GM12878 (cell line): ENCODE results near the gene TRIM54. TPM values are rescaled to one million over a fixed set of nuclear protein-coding genes. Genes with fewer than 3 reads are reported as not detected.

Source experiments
- ATAC-seq: fragments of 200-7000 bp; cut with Tn5 transposase; 3 replicates; pipeline ENCODE4 v1.9.1; 2020; ENCODE audit warnings: mild to moderate bottlenecking, moderate library complexity
- BruUV-seq: library from RNA; stranded (reverse); fragments of 400-500 nt; replicated peaks from 2 replicates; lab custom pipeline; 2021; lab: Mats Ljungman, UMichigan
- CTCF ChIA-PET: fragments of 300-600 bp; sonication (Branson Sonifier 250); formaldehyde crosslinking; extraction: SDS; loops from one replicate; lab custom pipeline; 2021; ENCODE audit warnings: inconsistent platforms; lab: Yijun Ruan, JAX
- POLR2A ChIA-PET: fragments of 350-600 bp; formaldehyde crosslinking; extraction: SDS; loops from one replicate; lab custom pipeline; 2021; ENCODE audit warnings: inconsistent platforms; lab: Charles Lee
- RAD21 ChIA-PET: fragments of 300-600 bp; sonication (Branson Sonifier 250); formaldehyde crosslinking; loops from one replicate; lab custom pipeline; 2023; ENCODE audit warnings: antibody characterized with exemption; ENCODE audit not compliant: unreplicated experiment; lab: Charles Lee
- SMC1A ChIA-PET: fragments of 300-600 bp; sonication (Branson Sonifier 250); formaldehyde crosslinking; loops from one replicate; lab custom pipeline; 2023; ENCODE audit not compliant: unreplicated experiment, uncharacterized antibody; lab: Charles Lee
- DNase-seq: peaks from one replicate; pipeline ENCODE4 v3.0.0-alpha.2; 2011; ENCODE audit warnings: low read depth, low spot score
- FAIRE-seq: peaks from 3 replicates; lab custom pipeline; 2011; peaks lifted over from hg19 to GRCh38; lab: Jason Lieb, UNC
- H2AFZ ChIP-seq: 2 replicates; pipeline ENCODE4 v1.6.0; 2011; ENCODE audit warnings: low read depth, low read length, control low read depth; ENCODE audit not compliant: control insufficient read depth
- H3K27ac ChIP-seq: 2 replicates; pipeline ENCODE4 v1.5.1; 2011; ENCODE audit warnings: control low read depth; ENCODE audit not compliant: control insufficient read depth, insufficient read depth
- H3K27me3 ChIP-seq, 2 experiments: replicated peaks in 1 of 2; 2 replicates each; pipeline versions ENCODE4 v1.6.0 to v1.6.1; 2011; ENCODE audit warnings: low read length in 1 of 2; ENCODE audit not compliant: control insufficient read depth in 2 of 2, insufficient read depth in 2 of 2
- H3K36me3 ChIP-seq, 2 experiments: 2 replicates each; pipeline ENCODE4 v1.5.1; 2011; ENCODE audit warnings: low read length in 1 of 2; ENCODE audit not compliant: control insufficient read depth in 2 of 2, insufficient read depth in 2 of 2
- H3K4me1 ChIP-seq: 2 replicates; pipeline ENCODE4 v1.6.1; 2011; ENCODE audit warnings: mild to moderate bottlenecking, low read length, moderate library complexity, mixed read lengths; ENCODE audit not compliant: control insufficient read depth, insufficient read depth
- H3K4me2 ChIP-seq: 2 replicates; pipeline ENCODE4 v1.6.0; 2011; ENCODE audit warnings: control low read depth; ENCODE audit not compliant: control insufficient read depth, insufficient read depth
- H3K4me3 ChIP-seq: fragments of 200-600 bp; sonication (generic); 2 replicates; pipeline ENCODE4 v1.5.1; 2016
- H3K79me2 ChIP-seq: 2 replicates; pipeline ENCODE4 v1.6.0; 2011; ENCODE audit warnings: low read length; ENCODE audit not compliant: control insufficient read depth, insufficient read depth
- H3K9ac ChIP-seq: 2 replicates; pipeline ENCODE4 v1.8.0; 2011; ENCODE audit warnings: low read length, control low read depth, mixed read lengths; ENCODE audit not compliant: control insufficient read depth, insufficient read depth
- H3K9me3 ChIP-seq: replicated peaks from 3 replicates; pipeline ENCODE4 v1.5.1; 2011; ENCODE audit warnings: mild to moderate bottlenecking, low read length; ENCODE audit not compliant: control insufficient read depth, insufficient read depth
- H4K20me1 ChIP-seq: 2 replicates; pipeline ENCODE4 v1.6.0; 2011; ENCODE audit not compliant: control insufficient read depth, insufficient read depth
- BACH1 ChIP-seq: fragments of 450-650 bp; IDR thresholded peaks from 2 replicates; pipeline ENCODE4 v1.6.1; 2017; ENCODE audit warnings: mild to moderate bottlenecking, borderline replicate concordance
- CREM ChIP-seq: IDR thresholded peaks from 2 replicates; pipeline ENCODE4 v1.6.1; 2014; ENCODE audit warnings: antibody characterized with exemption, low read depth
- FOXM1 ChIP-seq: IDR thresholded peaks from 2 replicates; pipeline ENCODE4 v1.6.1; 2012; ENCODE audit warnings: low read depth, mild to moderate bottlenecking, inconsistent platforms, low read length, moderate library complexity
- GABPA ChIP-seq: IDR thresholded peaks from 2 replicates; pipeline ENCODE4 v1.6.1; 2014; ENCODE audit warnings: antibody characterized with exemption, low read depth, mild to moderate bottlenecking, inconsistent platforms
- IKZF1 ChIP-seq: fragments of 450-650 bp; conservative IDR thresholded peaks from 2 replicates; pipeline ENCODE4 v1.6.1; 2017; ENCODE audit warnings: antibody characterized with exemption, mild to moderate bottlenecking
- NFYA ChIP-seq: IDR thresholded peaks from 2 replicates; pipeline ENCODE4 v1.6.1; 2011; ENCODE audit warnings: low read depth, mild to moderate bottlenecking, low read length, improper control_type of control experiment, borderline replicate concordance
- RCOR1 ChIP-seq: conservative IDR thresholded peaks from 2 replicates; pipeline ENCODE4 v1.6.1; 2012; ENCODE audit warnings: low read depth, low read length, improper control_type of control experiment
- REST ChIP-seq: IDR thresholded peaks from 2 replicates; pipeline ENCODE4 v1.6.1; 2012; ENCODE audit warnings: mild to moderate bottlenecking, low read depth, low read length
- WRNIP1 ChIP-seq: IDR thresholded peaks from 2 replicates; pipeline ENCODE4 v1.6.1; 2011; ENCODE audit warnings: low read depth, low read length, improper control_type of control experiment, borderline replicate concordance
- YY1 ChIP-seq: IDR thresholded peaks from 2 replicates; pipeline ENCODE4 v1.6.1; 2011; ENCODE audit warnings: low read depth, mild to moderate bottlenecking, low read length
- WGBS: methylation state at CpG from one replicate; pipeline ENCODE4 v1.1.6; 2016; ENCODE audit warnings: low lambda C conversion rate; ENCODE audit not compliant: insufficient replicate concordance, insufficient coverage; ENCODE audit errors: missing lambda C conversion rate; 5-methylcytosine and 5-hydroxymethylcytosine counted together
- in situ Hi-C: fragments of 300-500 bp; cut with MboI; formaldehyde crosslinking; loops from 9 replicates; pipeline ENCODE4 v1.14.3; 2018; ENCODE audit warnings: mixed read lengths
- intact Hi-C: fragments of 100-400 bp; cut with micrococcal nuclease; formaldehyde crosslinking; loops from one replicate; pipeline ENCODE4 v1.14.2; 2022; ENCODE audit not compliant: unreplicated experiment
- polyA plus RNA-seq, 11 experiments: library from polyadenylated mRNA; depleted of rRNA in 4 of 11; unstranded in 6 of 11; stranded (reverse) in 5 of 11; fragments of >200 nt; fragmentation: Nextera tagmentation in 4 of 11; fragmentation: Illumina TruSeq in 1 of 11; extraction: Ambion mirVana in 4 of 11; extraction: Trizol in 1 of 11; gene quantifications; 1 replicate in 1 of 11; 2 replicates in 10 of 11; pipeline versions ENCODE4 v1.2.1 to v1.2.3, GENCODE V29; 2011 to 2016; ENCODE audit warnings: inconsistent platforms in 2 of 11, missing spikeins in 2 of 11, low read depth in 1 of 11
- total RNA-seq, 4 experiments: library from RNA; depleted of rRNA in 3 of 4; stranded (reverse); fragments of >200 nt in 3 of 4; fragmentation: Illumina TruSeq in 1 of 4; extraction: Trizol in 1 of 4; gene quantifications; 2 replicates each; pipeline versions ENCODE4 v1.2.1 to v1.2.3, GENCODE V29; 2013 to 2021
- TF ChIP-seq, protein P1 (sequence below): IDR thresholded peaks from 2 replicates; pipeline ENCODE4 v1.6.1; 2012; ENCODE audit warnings: low read depth, low read length, improper control_type of control experiment
- TF ChIP-seq, protein P2 (sequence below): IDR thresholded peaks from 2 replicates; pipeline ENCODE4 v1.6.1; 2011; ENCODE audit warnings: low read depth, low read length, improper control_type of control experiment, borderline replicate concordance

Gene TRIM54
- total and polyA plus RNA-seq, 10 of the 15 experiments (the other 5 are each of a cell fraction or from before 2014, with no cell fraction given) = 0.03 to 0.08 TPM; not detected in 8

DNA sequence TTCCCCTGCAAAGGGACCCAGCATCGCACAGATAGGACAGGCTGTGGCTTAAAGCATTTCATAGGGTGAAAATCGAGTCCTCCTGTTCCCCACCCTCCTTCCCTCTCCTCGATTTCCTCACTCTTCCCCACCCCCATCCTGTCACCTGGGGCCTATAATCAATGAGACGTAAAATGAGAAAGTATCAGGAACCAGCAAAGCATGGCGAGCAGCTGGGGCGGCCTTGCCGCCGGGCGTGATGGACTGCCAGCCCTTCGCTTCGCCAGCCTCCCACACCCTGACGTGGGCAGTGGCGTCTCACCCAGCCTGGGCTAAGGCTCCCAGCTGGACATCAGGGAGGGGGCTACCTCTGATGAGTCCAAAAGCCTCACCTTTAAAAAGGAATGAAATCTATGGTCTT lies 30.5 kb upstream of the TRIM54 start (continued):
- TF ChIP-seq REST = no peak
- TF ChIP-seq, all 136 proteins: peak for 0

DNA sequence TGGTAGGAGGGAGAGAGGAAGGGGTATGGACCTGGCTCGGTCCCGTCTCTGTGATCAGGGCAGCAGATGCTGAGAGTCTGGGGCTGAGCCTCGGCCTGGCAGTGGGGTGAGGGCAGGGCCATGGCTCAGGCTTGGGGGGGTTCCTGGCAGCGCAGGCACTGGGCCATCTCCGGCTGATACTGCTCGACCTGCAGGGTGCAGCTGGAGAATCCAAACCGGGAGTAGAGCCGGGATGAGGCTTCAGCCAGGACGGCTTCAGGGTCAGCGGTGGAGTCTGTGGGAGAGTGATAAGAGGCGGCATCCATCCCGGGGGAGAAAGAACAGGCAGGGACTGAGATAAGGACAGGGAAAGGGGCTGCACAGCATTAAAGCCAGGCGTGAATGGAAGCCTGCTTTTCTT lies 27.0 kb upstream of the TRIM54 start:
- H3K36me3 ChIP-seq = no peaks in the 10 kb centered on the region
- H3K4me3 ChIP-seq = no peak overlapping the region
- H3K79me2 ChIP-seq = no peaks in the 10 kb centered on the region
- H3K4me1 ChIP-seq = no peaks in the 10 kb centered on the region
- no peak; the same call in 2 of the 3 replicates for ATAC-seq
- no TSS peak for BruUV-seq
- ChIA-PET POLR2A (no interaction called here), RAD21 (no interaction called here), SMC1A (interaction anchor here (0.9 kb wide), 1 partner anchor 80 kb away, joined by 3 read pairs; no protein-coding TSS in a partner anchor), CTCF (interaction anchor here (0.6 to 1.6 kb wide), 3 partner anchors 12 to 63 kb away, joined by 3 to 4 read pairs (median 3); no protein-coding TSS in a partner anchor)
- no peak overlapping the region for H3K4me2 ChIP-seq
- in situ Hi-C loops = no loop called here
- H3K9ac ChIP-seq = no peak overlapping the region
- H3K27me3 ChIP-seq = peaks cover 2 to 9% of the 10 kb centered on the region in 2 experiments; a peak in 3 of 4 replicates
- intact Hi-C loops = no loop called here
- no peaks in the 10 kb centered on the region for H4K20me1 ChIP-seq
- H2AFZ ChIP-seq = no peak overlapping the region
- no peak for FAIRE-seq
- H3K9me3 ChIP-seq = no peaks in the 10 kb centered on the region
- 26% methylated on average over 13 of the region's 13 CpGs for WGBS
- DNase-seq = no peak
- no peak overlapping the region for H3K27ac ChIP-seq
- no peak for TF ChIP-seq CREM
- TF ChIP-seq GABPA = no peak
- no peak for TF ChIP-seq YY1
- TF ChIP-seq, protein P1, sequence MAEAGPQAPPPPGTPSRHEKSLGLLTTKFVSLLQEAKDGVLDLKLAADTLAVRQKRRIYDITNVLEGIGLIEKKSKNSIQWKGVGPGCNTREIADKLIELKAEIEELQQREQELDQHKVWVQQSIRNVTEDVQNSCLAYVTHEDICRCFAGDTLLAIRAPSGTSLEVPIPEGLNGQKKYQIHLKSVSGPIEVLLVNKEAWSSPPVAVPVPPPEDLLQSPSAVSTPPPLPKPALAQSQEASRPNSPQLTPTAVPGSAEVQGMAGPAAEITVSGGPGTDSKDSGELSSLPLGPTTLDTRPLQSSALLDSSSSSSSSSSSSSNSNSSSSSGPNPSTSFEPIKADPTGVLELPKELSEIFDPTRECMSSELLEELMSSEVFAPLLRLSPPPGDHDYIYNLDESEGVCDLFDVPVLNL = no peak
- no peak for TF ChIP-seq WRNIP1
- TF ChIP-seq, protein P2, sequence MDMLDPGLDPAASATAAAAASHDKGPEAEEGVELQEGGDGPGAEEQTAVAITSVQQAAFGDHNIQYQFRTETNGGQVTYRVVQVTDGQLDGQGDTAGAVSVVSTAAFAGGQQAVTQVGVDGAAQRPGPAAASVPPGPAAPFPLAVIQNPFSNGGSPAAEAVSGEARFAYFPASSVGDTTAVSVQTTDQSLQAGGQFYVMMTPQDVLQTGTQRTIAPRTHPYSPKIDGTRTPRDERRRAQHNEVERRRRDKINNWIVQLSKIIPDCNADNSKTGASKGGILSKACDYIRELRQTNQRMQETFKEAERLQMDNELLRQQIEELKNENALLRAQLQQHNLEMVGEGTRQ = no peak
- no peak for TF ChIP-seq IKZF1
- TF ChIP-seq FOXM1 = no peak
- no peak for TF ChIP-seq RCOR1
- TF ChIP-seq NFYA = no peak
- no peak for TF ChIP-seq BACH1
